Calu3 (cell line): Measurements from ENCODE around the gene ADAMTS20. TPM values are rescaled to one million over a fixed set of nuclear protein-coding genes. Genes with fewer than 3 reads are reported as not detected.
"Not testable (repeated sequence)": the region's sequence is repeated elsewhere in the genome, so short reads cannot be mapped to it uniquely, and the experiment has no call there.

Experiments used
- BruUV-seq: library from RNA; stranded (reverse); fragments of 400-500 nt; replicated peaks from 2 replicates; lab custom pipeline; 2021; lab: Mats Ljungman, UMichigan
- CTCF ChIA-PET: fragments of 300-600 bp; sonication (Branson Sonifier 250); formaldehyde crosslinking; loops from one replicate; lab custom pipeline; 2022; ENCODE audit warnings: antibody characterized with exemption; lab: Charles Lee
- DNase-seq: peaks from one replicate; pipeline ENCODE4 v3.0.0; 2022
- H3K27ac Mint-ChIP-seq: one replicate; pipeline ENCODE4 v1.8.0; 2022; ENCODE audit warnings: mixed read lengths; ENCODE audit not compliant: unreplicated experiment
- H3K27me3 Mint-ChIP-seq: one replicate; pipeline ENCODE4 v1.8.0; 2022; ENCODE audit warnings: mixed read lengths; ENCODE audit not compliant: unreplicated experiment
- H3K36me3 Mint-ChIP-seq: one replicate; pipeline ENCODE4 v1.8.0; 2022; ENCODE audit warnings: mild to moderate bottlenecking, moderate library complexity, mixed read lengths; ENCODE audit not compliant: insufficient read depth, unreplicated experiment
- H3K4me1 Mint-ChIP-seq: one replicate; pipeline ENCODE4 v1.8.0; 2022; ENCODE audit warnings: mild to moderate bottlenecking, low read depth, mixed read lengths; ENCODE audit not compliant: unreplicated experiment
- H3K4me3 Mint-ChIP-seq: one replicate; pipeline ENCODE4 v1.8.0; 2022; ENCODE audit warnings: mild to moderate bottlenecking, low read depth, moderate library complexity, mixed read lengths; ENCODE audit not compliant: unreplicated experiment
- H3K9me3 Mint-ChIP-seq: one replicate; pipeline ENCODE4 v1.8.0; 2022; ENCODE audit warnings: low read depth, mixed read lengths; ENCODE audit not compliant: unreplicated experiment
- CTCF ChIP-seq: fragments of 200-600 bp; IDR thresholded peaks from one replicate; pipeline ENCODE4 v1.8.0; 2022; ENCODE audit warnings: antibody characterized with exemption; ENCODE audit not compliant: unreplicated experiment
- intact Hi-C: fragments of 100-400 bp; cut with micrococcal nuclease; formaldehyde crosslinking; loops from one replicate; pipeline ENCODE4 v1.10.0; 2022; ENCODE audit not compliant: unreplicated experiment
- total RNA-seq: library from RNA; stranded (reverse); gene quantifications from 2 replicates; pipeline ENCODE4 v1.2.3, GENCODE V29; 2022

The ADAMTS20 gene
- total RNA-seq, 1 experiment from 2014 or later = not detected

- Mint-ChIP-seq H3K9me3 (no peaks in the 10 kb centered on the region), H3K36me3 (no peaks in the 10 kb centered on the region), H3K4me3 (no peak overlapping the region), H3K27ac (no peak overlapping the region), H3K27me3 (no peaks in the 10 kb centered on the region), H3K4me1 (no peaks in the 10 kb centered on the region)
- no peak for DNase-seq
- CTCF ChIA-PET = no interaction called here
- TF ChIP-seq CTCF = no peak
- no TSS peak for BruUV-seq
- intact Hi-C loops = no loop called here
Observed at GRCh38 chr12:43540470-43540869, 11.5 kb downstream of the ADAMTS20 start.

- H3K9me3 Mint-ChIP-seq, H3K4me3 Mint-ChIP-seq, intact Hi-C loops: not testable (repeated sequence)
Observed at GRCh38 chr12:43537675-43538074, 14.3 kb downstream of the ADAMTS20 start.

GRCh38 chr12:43516045-43516444 lies 36.0 kb downstream of the ADAMTS20 start:
- TF ChIP-seq CTCF = no peak
- CTCF ChIA-PET = no interaction called here
- H3K27me3 Mint-ChIP-seq = no peaks in the 10 kb centered on the region
- no peak overlapping the region for H3K27ac Mint-ChIP-seq
- H3K9me3 Mint-ChIP-seq = no peaks in the 10 kb centered on the region
- intact Hi-C loops = no loop called here
- no peaks in the 10 kb centered on the region for H3K4me1 Mint-ChIP-seq
- no peak for DNase-seq
- no TSS peak for BruUV-seq
- H3K36me3 Mint-ChIP-seq = no peaks in the 10 kb centered on the region
- no peak overlapping the region for H3K4me3 Mint-ChIP-seq

More at GRCh38 chr12:43537675-43538074, 14.3 kb downstream of the ADAMTS20 start:
- H3K27ac Mint-ChIP-seq, H3K36me3 Mint-ChIP-seq, H3K4me1 Mint-ChIP-seq, DNase-seq, CTCF ChIA-PET, H3K27me3 Mint-ChIP-seq, BruUV-seq: not testable (repeated sequence)

- intact Hi-C loops = loop anchor here (1.0 to 2.0 kb wide), 2 partner anchors 227 to 381 kb away; no protein-coding TSS in a partner anchor
- no peaks in the 10 kb centered on the region for H3K27me3 Mint-ChIP-seq
- no peak for TF ChIP-seq CTCF
- H3K36me3 Mint-ChIP-seq = no peaks in the 10 kb centered on the region
- no peak overlapping the region for H3K4me3 Mint-ChIP-seq
- no peak for DNase-seq
- CTCF ChIA-PET = no interaction called here
- no peak overlapping the region for H3K27ac Mint-ChIP-seq
- no TSS peak for BruUV-seq
- no peaks in the 10 kb centered on the region for H3K9me3 Mint-ChIP-seq
- H3K4me1 Mint-ChIP-seq = no peaks in the 10 kb centered on the region
Observed at GRCh38 chr12:43501703-43502102, 50.3 kb downstream of the ADAMTS20 start.

GRCh38 chr12:43493261-43493797 lies 58.7 kb downstream of the ADAMTS20 start:
- BruUV-seq = no TSS peak

More at GRCh38 chr12:43493261-43493797, 58.7 kb downstream of the ADAMTS20 start:
- Mint-ChIP-seq H3K4me1 (no peaks in the 10 kb centered on the region), H3K9me3 (no peaks in the 10 kb centered on the region), H3K27ac (no peak overlapping the region), H3K27me3 (no peaks in the 10 kb centered on the region), H3K4me3 (no peak overlapping the region), H3K36me3 (no peaks in the 10 kb centered on the region)
- TF ChIP-seq CTCF = no peak
- intact Hi-C loops = no loop called here
- CTCF ChIA-PET = no interaction called here
- no peak for DNase-seq
